Measurements from ENCODE around the gene SLC5A10. TPM values are rescaled to one million over a fixed set of nuclear protein-coding genes. Genes with fewer than 3 reads are reported as not detected.
A peak's percentile ranks its signal among the peaks of the same experiment; 100 is the strongest.

SLC5A10 gene
- total RNA-seq, 2 experiments from 2014 or later, result not detected

DNA sequence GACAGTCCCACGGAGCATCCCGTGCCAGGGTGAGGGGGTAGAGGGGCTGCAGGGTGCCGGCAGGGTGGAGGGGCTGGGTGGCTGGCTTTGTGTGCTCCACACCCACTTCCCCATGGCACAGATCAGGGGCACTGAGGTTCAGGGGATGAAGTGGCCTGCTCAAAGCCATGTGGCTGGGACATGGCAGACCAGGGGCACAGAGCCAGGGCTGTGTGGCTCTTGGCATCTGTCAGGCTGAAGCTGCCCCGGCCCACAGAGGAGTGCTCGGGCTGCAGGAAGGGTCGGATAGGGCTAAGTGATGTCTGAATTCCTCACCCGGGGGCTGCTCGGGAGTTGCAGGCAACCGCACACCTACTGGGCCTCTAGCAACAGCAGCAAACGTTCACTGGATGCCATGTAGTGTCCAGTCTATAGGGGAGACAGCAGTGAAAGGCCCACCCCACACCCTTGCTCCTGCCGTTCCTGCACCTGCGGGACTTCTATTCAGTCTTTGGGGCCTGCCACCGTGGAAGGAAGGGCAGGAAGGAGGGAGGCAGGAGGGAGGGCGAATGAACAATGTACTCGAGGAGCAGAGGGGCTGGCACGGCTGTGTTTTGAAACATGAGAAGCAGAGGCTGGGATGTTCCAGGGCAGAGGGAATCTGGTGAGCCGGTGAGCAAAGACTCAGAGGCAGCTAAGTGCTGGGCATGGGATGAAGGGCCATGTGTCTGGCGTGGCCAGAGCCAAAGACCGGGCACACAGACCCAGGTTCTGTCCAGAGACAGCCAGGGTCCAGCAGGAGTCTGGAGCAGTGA, 15.1 kb downstream of the SLC5A10 start:
- Mint-ChIP-seq H3K36me3 (ENCODE audit: low read depth) (no peaks in the 10 kb centered on the region), H3K4me1 (ENCODE audit: low read depth) (peaks cover 18% of the 10 kb centered on the region), H3K27ac (no peak overlapping the region), H3K27me3 (no peaks in the 10 kb centered on the region), H3K9me3 (no peaks in the 10 kb centered on the region), H3K4me3 (no peak overlapping the region)
- ChIA-PET CTCF (no interaction called here), POLR2A (interaction anchor here (1.4 kb wide), 1 partner anchor 51 kb away, joined by 3 read pairs; no protein-coding TSS in a partner anchor)
- intact Hi-C loops (cut with micrococcal nuclease), result no loop called here
- TF ChIP-seq CTCF (IDR thresholded peaks at IDR 0.05), result no peak
- no peak for ATAC-seq
- DNase-seq, result no peak

GRCh38 chr17:18967916-18968315, 16.0 kb downstream of the SLC5A10 start:
- CTCF ChIA-PET, result no interaction called here
- Mint-ChIP-seq H3K4me3 (no peak overlapping the region), H3K27ac (no peak overlapping the region), H3K4me1 (ENCODE audit: low read depth) (peaks cover 12% of the 10 kb centered on the region), H3K9me3 (no peaks in the 10 kb centered on the region), H3K27me3 (no peaks in the 10 kb centered on the region), H3K36me3 (ENCODE audit: low read depth) (no peaks in the 10 kb centered on the region)
- no peak for TF ChIP-seq CTCF (IDR thresholded peaks at IDR 0.05)
- POLR2A ChIA-PET, result interaction anchor here (1.4 kb wide), 1 partner anchor 52 kb away, joined by 3 read pairs; no protein-coding TSS in a partner anchor
- ATAC-seq (no peak), DNase-seq (no peak)
- intact Hi-C loops (cut with micrococcal nuclease), result no loop called here

DNA sequence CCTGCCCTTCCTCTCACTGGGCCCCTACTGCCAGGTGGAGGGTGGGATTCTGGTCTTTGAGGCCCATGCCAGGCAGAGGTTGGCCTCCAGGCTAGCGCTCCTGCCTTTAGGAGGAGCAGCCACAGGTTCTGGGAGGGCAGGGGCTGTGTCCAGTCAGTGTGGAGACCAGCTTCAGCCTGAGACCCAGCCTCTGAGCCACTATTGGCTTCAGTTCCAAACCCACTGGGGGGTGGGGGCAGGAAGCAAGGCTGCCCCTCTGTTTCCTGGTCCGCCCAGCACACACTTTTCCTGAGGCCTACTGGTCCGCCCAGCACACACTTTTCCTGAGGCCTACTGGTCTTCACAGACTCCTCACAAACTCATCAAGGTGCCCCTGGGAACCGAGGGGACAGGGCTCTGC, 16.4 kb downstream of the SLC5A10 start:
- DNase-seq, result no peak
- ChIA-PET CTCF (interaction anchor here (1.9 kb wide), 1 partner anchor 8 kb away, joined by 8 read pairs; no protein-coding TSS in a partner anchor), POLR2A (interaction anchor here (1.4 kb wide), 1 partner anchor 53 kb away, joined by 3 read pairs; no protein-coding TSS in a partner anchor)
- no peaks in the 10 kb centered on the region for H3K27me3 Mint-ChIP-seq
- no peak overlapping the region for H3K4me3 Mint-ChIP-seq
- peaks cover 7% of the 10 kb centered on the region for H3K4me1 Mint-ChIP-seq (ENCODE audit: low read depth)
- H3K27ac Mint-ChIP-seq, result no peak overlapping the region
- TF ChIP-seq CTCF (IDR thresholded peaks at IDR 0.05), result no peak
- no peaks in the 10 kb centered on the region for H3K36me3 Mint-ChIP-seq (ENCODE audit: low read depth)
- no peaks in the 10 kb centered on the region for H3K9me3 Mint-ChIP-seq
- no peak for ATAC-seq
- intact Hi-C loops (cut with micrococcal nuclease), result no loop called here

- DNase-seq (peak; percentile 30), ATAC-seq (peak; percentile 26)
- ChIA-PET CTCF (interaction anchor here (1.1 to 1.9 kb wide), 2 partner anchors 8 to 16 kb away, joined by 3 to 8 read pairs; no protein-coding TSS in a partner anchor), POLR2A (interaction anchor here (1.4 kb wide), 1 partner anchor 54 kb away, joined by 3 read pairs; no protein-coding TSS in a partner anchor)
- no peak overlapping the region for H3K4me3 Mint-ChIP-seq
- no peaks in the 10 kb centered on the region for H3K9me3 Mint-ChIP-seq
- no peak for TF ChIP-seq CTCF (IDR thresholded peaks at IDR 0.05)
- intact Hi-C loops (cut with micrococcal nuclease), result no loop called here
- H3K27me3 Mint-ChIP-seq, result no peaks in the 10 kb centered on the region
- peaks cover 8% of the 10 kb centered on the region for H3K4me1 Mint-ChIP-seq (ENCODE audit: low read depth)
- H3K36me3 Mint-ChIP-seq (ENCODE audit: low read depth), result no peaks in the 10 kb centered on the region
- no peak overlapping the region for H3K27ac Mint-ChIP-seq
These were observed 17.3 kb downstream of the SLC5A10 start for GRCh38 chr17:18968945-18969887.

Data from activated CD8-positive, alpha-beta T cell treated with anti-CD3 and anti-CD28 coated beads for 36 hours (primary cell).